ENCODE measurements around the gene NLK. TPM values are rescaled to one million over a fixed set of nuclear protein-coding genes. Genes with fewer than 3 reads are reported as not detected.

NLK gene
- total and polyA plus RNA-seq, 2 of the 4 experiments (the other 2 are of a cell fraction), result 15.3 to 23.3 TPM

GRCh38 chr17:27995554-27995953 lies 46.9 kb upstream of the NLK start:
- H3K23ac ChIP-seq (ENCODE audit: low read depth, low read length), result no peak overlapping the region
- no peak overlapping the region for H3K18ac ChIP-seq (ENCODE audit: low read depth, low read length)
- no peak overlapping the region for H2AK9ac ChIP-seq (replicated peaks; ENCODE audit: low read depth, low read length, poor library complexity)
- no peak for DNase-seq
- no peak overlapping the region for H2BK120ac ChIP-seq (ENCODE audit: low read depth, low read length)
- WGBS, 2 experiments (ENCODE audit: extremely low coverage in 2 of 2, insufficient read length in 1 of 2), result no CpG with 5 or more reads among the region's 1 CpG
- ATAC-seq (ENCODE audit: low read depth), result no peak
- in situ Hi-C loops (cut with MboI; ENCODE audit: low sequenced_read_pairs) (no loop called here), intact Hi-C loops (cut with micrococcal nuclease) (no loop called here), dilution Hi-C loops (cut with HindIII; ENCODE audit: low sequenced_read_pairs, unreplicated experiment) (no loop called here)
- no peak overlapping the region for H3K9ac ChIP-seq (ENCODE audit: low read depth, low read length)
- H2BK20ac ChIP-seq (ENCODE audit: low read depth, low read length), result no peak overlapping the region
- no peaks in the 10 kb centered on the region for H3K9me1 ChIP-seq (ENCODE audit: insufficient read depth, low read length)
- no peak overlapping the region for H3K4me2 ChIP-seq (ENCODE audit: low read depth, low read length)
- ChIA-PET CTCF (no interaction called here), POLR2A (ENCODE audit: unreplicated experiment) (no interaction called here)
- no peaks in the 10 kb centered on the region for H3K36me3 ChIP-seq (ENCODE audit: control insufficient read depth, insufficient read depth, low read length)
- H4K20me1 ChIP-seq (ENCODE audit: insufficient read depth, low read length), result no peaks in the 10 kb centered on the region
- H3K56ac ChIP-seq (ENCODE audit: extremely low read depth, insufficient read depth, low read length), result no peak overlapping the region
- no peaks in the 10 kb centered on the region; the same call in 1 of the 2 replicates for H3K9me3 ChIP-seq (ENCODE audit: control insufficient read depth, insufficient read depth, low read length)
- no peak overlapping the region for H3K27ac ChIP-seq (ENCODE audit: insufficient read depth, low read length)
- H4K8ac ChIP-seq (ENCODE audit: low read depth in 2 of 2, low read length in 2 of 2), result no peak overlapping the region
- H2BK15ac ChIP-seq (ENCODE audit: low read depth, low read length), result no peak overlapping the region
- TF ChIP-seq RFX5 (IDR thresholded peaks at IDR 0.05; ENCODE audit: low read depth, low read length) (no peak), ELK1 (IDR thresholded peaks at IDR 0.05; ENCODE audit: borderline replicate concordance, low read depth, low read length) (no peak), MAFK (IDR thresholded peaks at IDR 0.05; ENCODE audit: low read depth, low read length) (no peak), CEBPB (IDR thresholded peaks at IDR 0.05; ENCODE audit: low read depth, low read length) (no peak), MAZ (IDR thresholded peaks at IDR 0.05; ENCODE audit: borderline replicate concordance, low read depth, low read length) (no peak), MXI1 (IDR thresholded peaks at IDR 0.05; ENCODE audit: borderline replicate concordance, low read depth, low read length) (no peak), SMC3 (IDR thresholded peaks at IDR 0.05; ENCODE audit: low read depth, low read length) (no peak), RCOR1 (IDR thresholded peaks at IDR 0.05; ENCODE audit: insufficient replicate concordance, low read length) (no peak), NFE2L2 (IDR thresholded peaks at IDR 0.05; ENCODE audit: low read depth, low read length) (no peak), CTCF (conservative IDR thresholded peaks at IDR 0.05; ENCODE audit: low read depth, low read length) (no peak), RAD21 (IDR thresholded peaks at IDR 0.05; ENCODE audit: low read length) (no peak), FOS (IDR thresholded peaks at IDR 0.05; ENCODE audit: low read depth, low read length) (no peak), POLR2A (IDR thresholded peaks at IDR 0.05; ENCODE audit: low read depth, low read length) (no peak), USF2 (IDR thresholded peaks at IDR 0.05; ENCODE audit: low read depth, low read length) (no peak), CHD1 (IDR thresholded peaks at IDR 0.05; ENCODE audit: low read depth, low read length) (no peak), BHLHE40 (IDR thresholded peaks at IDR 0.05; ENCODE audit: low read depth, low read length) (no peak)
- H4K91ac ChIP-seq (ENCODE audit: insufficient read depth, low read depth, low read length), result no peak overlapping the region
- no peaks in the 10 kb centered on the region for H3K79me1 ChIP-seq (ENCODE audit: low read depth in 1 of 2, low read length in 2 of 2)
- no peak overlapping the region for H4K5ac ChIP-seq (ENCODE audit: low read depth, low read length)
- BruUV-seq (replicated peaks), result no TSS peak
- no peak overlapping the region for H3K4me3 ChIP-seq (ENCODE audit: insufficient read depth, low read depth, low read length)
- H3K4ac ChIP-seq (ENCODE audit: low read depth, low read length), result no peak overlapping the region
- H3K4me1 ChIP-seq (ENCODE audit: control insufficient read depth, insufficient read depth, low read length), result no peaks in the 10 kb centered on the region
- no peak overlapping the region for H2AFZ ChIP-seq (replicated peaks; ENCODE audit: low read length, poor library complexity)
- no peak overlapping the region for H2AK5ac ChIP-seq (ENCODE audit: low read depth, low read length)
- H3K27me3 ChIP-seq (ENCODE audit: control insufficient read depth, insufficient read depth, low read length), result peaks cover 46% of the 10 kb centered on the region
- H2BK5ac ChIP-seq (ENCODE audit: low read depth, low read length, poor library complexity, severe bottlenecking), result no peak overlapping the region
- no peak overlapping the region for H3K14ac ChIP-seq (replicated peaks; ENCODE audit: low read depth, low read length)

All from IMR-90 (cell line).